ENCODE results near the gene SEMA5A. TPM values are rescaled to one million over a fixed set of nuclear protein-coding genes. Genes with fewer than 3 reads are reported as not detected.

Gene SEMA5A
- total RNA-seq, 1 donor from 2014 or later: 31.1 TPM

DNA sequence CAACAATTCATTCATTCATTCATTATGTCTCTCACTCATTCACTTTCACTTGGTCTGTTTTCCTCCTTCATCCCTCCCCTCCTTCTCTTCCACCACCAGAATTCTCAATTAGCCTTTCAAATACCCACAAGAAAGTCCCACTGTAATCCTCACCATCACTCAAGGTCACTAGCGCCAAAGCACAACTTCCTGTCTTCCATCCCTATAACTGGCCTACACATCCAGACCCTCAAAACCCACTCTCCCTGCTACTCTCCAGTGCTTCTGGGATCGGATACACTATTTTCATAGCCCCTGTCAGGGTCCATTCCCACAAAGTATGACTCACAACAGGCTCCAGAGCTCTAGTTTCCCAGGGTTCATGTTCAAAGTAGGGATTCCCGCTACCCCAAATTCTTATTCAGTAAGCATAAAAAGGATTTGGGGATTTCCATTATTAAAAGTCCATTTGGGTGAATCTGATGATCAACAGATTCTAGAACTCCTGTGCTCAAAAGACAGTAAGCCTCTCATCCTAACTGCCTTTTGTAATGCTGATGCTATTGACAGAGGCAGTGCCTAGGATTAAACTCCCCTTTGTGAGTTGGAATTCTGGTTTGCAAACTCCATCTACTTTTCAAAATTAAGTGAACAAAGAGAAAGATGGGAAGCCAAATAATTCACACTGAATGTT, 250.9 kb downstream of the SEMA5A start:
- no peak for DNase-seq (ENCODE audit: low spot score)
- Mint-ChIP-seq H3K4me3 (ENCODE audit: unreplicated experiment) (no peak overlapping the region), H3K27me3 (ENCODE audit: unreplicated experiment) (peaks cover 1% of the 10 kb centered on the region), H3K27ac (ENCODE audit: unreplicated experiment) (no peak overlapping the region), H3K36me3 (ENCODE audit: low read depth, unreplicated experiment) (no peaks in the 10 kb centered on the region), H3K4me1 (ENCODE audit: unreplicated experiment) (no peaks in the 10 kb centered on the region), H3K9me3 (ENCODE audit: unreplicated experiment) (no peaks in the 10 kb centered on the region)
- TF ChIP-seq, protein P1, sequence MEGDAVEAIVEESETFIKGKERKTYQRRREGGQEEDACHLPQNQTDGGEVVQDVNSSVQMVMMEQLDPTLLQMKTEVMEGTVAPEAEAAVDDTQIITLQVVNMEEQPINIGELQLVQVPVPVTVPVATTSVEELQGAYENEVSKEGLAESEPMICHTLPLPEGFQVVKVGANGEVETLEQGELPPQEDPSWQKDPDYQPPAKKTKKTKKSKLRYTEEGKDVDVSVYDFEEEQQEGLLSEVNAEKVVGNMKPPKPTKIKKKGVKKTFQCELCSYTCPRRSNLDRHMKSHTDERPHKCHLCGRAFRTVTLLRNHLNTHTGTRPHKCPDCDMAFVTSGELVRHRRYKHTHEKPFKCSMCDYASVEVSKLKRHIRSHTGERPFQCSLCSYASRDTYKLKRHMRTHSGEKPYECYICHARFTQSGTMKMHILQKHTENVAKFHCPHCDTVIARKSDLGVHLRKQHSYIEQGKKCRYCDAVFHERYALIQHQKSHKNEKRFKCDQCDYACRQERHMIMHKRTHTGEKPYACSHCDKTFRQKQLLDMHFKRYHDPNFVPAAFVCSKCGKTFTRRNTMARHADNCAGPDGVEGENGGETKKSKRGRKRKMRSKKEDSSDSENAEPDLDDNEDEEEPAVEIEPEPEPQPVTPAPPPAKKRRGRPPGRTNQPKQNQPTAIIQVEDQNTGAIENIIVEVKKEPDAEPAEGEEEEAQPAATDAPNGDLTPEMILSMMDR (IDR thresholded peaks at IDR 0.05; ENCODE audit: unreplicated experiment): no peak

DNA sequence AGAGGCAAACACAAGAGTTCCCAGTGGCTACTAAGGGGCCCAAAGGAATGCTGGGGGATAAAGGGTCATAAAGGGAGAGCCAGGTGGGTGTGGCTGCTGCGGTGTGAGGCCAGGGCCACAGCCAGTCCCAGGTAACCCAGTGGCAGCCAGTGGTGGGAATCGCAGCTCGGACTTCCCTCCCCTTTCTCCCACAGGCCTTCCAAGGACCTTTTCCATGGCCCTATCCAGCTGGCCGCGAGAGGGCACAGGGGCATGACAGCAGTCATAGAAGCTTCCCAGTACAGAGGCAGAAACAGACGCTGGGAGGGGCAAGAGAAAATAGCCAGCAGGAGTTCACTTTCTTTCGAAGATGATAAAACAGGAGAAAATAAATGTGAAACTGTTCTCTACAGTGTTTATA, 257.6 kb downstream of the SEMA5A start:
- no peak overlapping the region for H3K4me3 Mint-ChIP-seq (ENCODE audit: unreplicated experiment)
- no peaks in the 10 kb centered on the region for H3K36me3 Mint-ChIP-seq (ENCODE audit: low read depth, unreplicated experiment)
- H3K27me3 Mint-ChIP-seq (ENCODE audit: unreplicated experiment): no peaks in the 10 kb centered on the region
- DNase-seq (ENCODE audit: low spot score): no peak
- TF ChIP-seq, protein P1 (IDR thresholded peaks at IDR 0.05; ENCODE audit: unreplicated experiment): no peak
- H3K9me3 Mint-ChIP-seq (ENCODE audit: unreplicated experiment): no peaks in the 10 kb centered on the region
- H3K4me1 Mint-ChIP-seq (ENCODE audit: unreplicated experiment): peaks cover 10% of the 10 kb centered on the region
- H3K27ac Mint-ChIP-seq (ENCODE audit: unreplicated experiment): no peak overlapping the region

DNA sequence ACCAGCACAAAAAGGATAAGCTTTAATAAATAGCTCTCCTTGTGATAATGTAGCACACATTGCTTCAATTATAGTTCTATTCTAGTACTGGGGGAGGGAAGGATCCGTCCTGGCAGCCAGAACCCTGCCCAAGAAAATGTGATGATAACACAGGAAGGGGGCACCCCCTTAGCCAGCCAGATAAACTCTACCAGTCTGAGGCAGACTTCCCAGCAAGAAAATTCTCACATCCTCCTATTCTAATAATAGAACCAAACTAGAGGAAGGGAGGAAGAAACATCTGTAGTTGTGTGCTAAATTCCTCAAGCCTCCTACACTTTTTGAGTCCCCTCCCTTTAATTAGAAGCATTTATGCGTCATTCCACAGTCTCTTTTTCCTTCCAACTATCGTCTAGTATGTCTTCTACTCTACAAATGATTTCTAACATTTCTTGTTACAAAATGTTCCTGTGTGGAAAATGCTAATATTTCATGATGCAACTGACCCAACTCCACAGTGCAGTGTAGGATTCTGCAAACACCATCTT, 261.0 kb downstream of the SEMA5A start:
- TF ChIP-seq, protein P1 (IDR thresholded peaks at IDR 0.05; ENCODE audit: unreplicated experiment): no peak
- no peak overlapping the region for H3K27ac Mint-ChIP-seq (ENCODE audit: unreplicated experiment)

DNA sequence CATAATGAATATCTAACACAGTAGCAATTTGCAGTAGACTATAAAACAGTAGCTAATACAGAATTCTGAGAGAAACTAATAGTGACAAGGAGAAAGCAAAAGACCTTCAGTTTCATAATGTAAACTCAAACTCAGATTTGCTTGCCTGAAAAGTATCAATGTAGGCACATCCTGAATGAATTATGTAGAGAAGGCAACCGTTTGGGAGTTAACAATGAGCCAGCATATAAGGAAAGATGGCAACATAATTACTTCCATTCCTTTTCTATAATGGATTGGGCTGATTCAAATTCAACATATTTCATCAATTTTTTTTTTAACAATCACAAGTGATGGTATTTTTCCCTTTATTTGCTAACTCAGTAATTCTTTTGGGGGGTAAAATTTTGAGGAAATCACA, 261.6 kb downstream of the SEMA5A start:
- Mint-ChIP-seq H3K27me3 (ENCODE audit: unreplicated experiment) (no peaks in the 10 kb centered on the region), H3K9me3 (ENCODE audit: unreplicated experiment) (no peaks in the 10 kb centered on the region), H3K36me3 (ENCODE audit: low read depth, unreplicated experiment) (no peaks in the 10 kb centered on the region), H3K4me3 (ENCODE audit: unreplicated experiment) (no peak overlapping the region), H3K4me1 (ENCODE audit: unreplicated experiment) (peaks cover 10% of the 10 kb centered on the region), H3K27ac (ENCODE audit: unreplicated experiment) (no peak overlapping the region)
- DNase-seq (ENCODE audit: low spot score): no peak
- TF ChIP-seq, protein P1 (IDR thresholded peaks at IDR 0.05; ENCODE audit: unreplicated experiment): no peak

More for the DNA sequence above, 261.0 kb downstream of the SEMA5A start:
- Mint-ChIP-seq H3K27me3 (ENCODE audit: unreplicated experiment) (no peaks in the 10 kb centered on the region), H3K36me3 (ENCODE audit: low read depth, unreplicated experiment) (no peaks in the 10 kb centered on the region), H3K9me3 (ENCODE audit: unreplicated experiment) (no peaks in the 10 kb centered on the region), H3K4me3 (ENCODE audit: unreplicated experiment) (no peak overlapping the region), H3K4me1 (ENCODE audit: unreplicated experiment) (peaks cover 10% of the 10 kb centered on the region)
- DNase-seq (ENCODE audit: low spot score): no peak

DNA sequence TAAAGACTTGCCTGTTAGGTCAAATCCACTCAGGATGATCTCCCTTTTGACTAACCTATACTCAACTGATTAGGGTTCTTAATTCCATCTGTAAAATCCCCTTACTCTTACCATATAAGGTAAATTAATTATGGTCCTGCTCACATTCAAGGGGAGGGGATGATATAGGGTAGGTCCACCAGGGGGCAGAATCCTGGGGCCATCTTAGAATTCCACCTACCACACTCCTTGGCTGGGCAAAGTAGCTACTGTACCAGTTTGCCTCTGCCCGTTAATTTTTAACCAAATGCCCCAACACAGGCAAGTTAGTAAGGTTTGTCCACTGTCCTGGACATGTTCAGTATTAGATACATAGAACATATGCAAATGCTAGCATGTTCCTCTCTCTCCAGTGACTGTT, 262.4 kb downstream of the SEMA5A start:
- H3K27ac Mint-ChIP-seq (ENCODE audit: unreplicated experiment): no peak overlapping the region
- no peaks in the 10 kb centered on the region for H3K9me3 Mint-ChIP-seq (ENCODE audit: unreplicated experiment)
- H3K36me3 Mint-ChIP-seq (ENCODE audit: low read depth, unreplicated experiment): no peaks in the 10 kb centered on the region
- no peak overlapping the region for H3K4me3 Mint-ChIP-seq (ENCODE audit: unreplicated experiment)
- TF ChIP-seq, protein P1 (IDR thresholded peaks at IDR 0.05; ENCODE audit: unreplicated experiment): no peak
- DNase-seq (ENCODE audit: low spot score): no peak
- H3K27me3 Mint-ChIP-seq (ENCODE audit: unreplicated experiment): peaks cover 1% of the 10 kb centered on the region
- H3K4me1 Mint-ChIP-seq (ENCODE audit: unreplicated experiment): peaks cover 10% of the 10 kb centered on the region
